Measurements from ENCODE around the gene ZNF669. TPM values are rescaled to one million over a fixed set of nuclear protein-coding genes. Genes with fewer than 3 reads are reported as not detected.
A peak's percentile ranks its signal among the peaks of the same experiment; 100 is the strongest.

ZNF669 gene
- total RNA-seq, 4 donors from 2014 or later: 5.3 to 10.7 (median 7.1) TPM

- Histone ChIP-seq H3K27ac (peak overlapping the region in 2 of 4 donors; percentile 82 to 87), H3K4me3 (peak overlapping the region; percentile 86 to 89), H3K27me3 (no peaks in the 10 kb centered on the region), H3K36me3 (no peaks in the 10 kb centered on the region), H3K9me3 (peaks cover 0 to 6% (median 0%) of the 10 kb centered on the region in 3 donors), H3K4me1 (peaks cover 0 to 32% (median 2%) of the 10 kb centered on the region in 3 donors)
- TF ChIP-seq POLR2AphosphoS5 (IDR thresholded peaks at IDR 0.05) (no peak), EP300 (IDR thresholded peaks at IDR 0.05) (no peak), POLR2A (IDR thresholded peaks at IDR 0.05) (no peak), CTCF (IDR thresholded peaks at IDR 0.05) (no peak)
- ATAC-seq: no peak
- 36 to 45% methylated on average over 18 to 23 of the region's 23 CpGs for WGBS, 2 donors (ENCODE audit: low coverage in 1 of 2)
Observed at GRCh38 chr1:247079141-247079874, 24.8 kb downstream of the ZNF669 start.

GRCh38 chr1:247078258-247079140, 25.7 kb downstream of the ZNF669 start, which contains the start of gene ZNF670:
Gene ZNF670 (minus strand): TSS chr1:247078811. CDS start chr1:247078596, 215 bp downstream.
- WGBS, 2 donors (ENCODE audit: low coverage in 1 of 2): 0% methylated on average over 1 to 2 of the region's 57 CpGs
- H3K27me3 ChIP-seq: no peaks in the 10 kb centered on the region
- H3K27ac ChIP-seq: peak within 1 kb of the TSS; percentile 72 to 87 (median 82)
- TF ChIP-seq POLR2A (IDR thresholded peaks at IDR 0.05) (peak; percentile 33 to 35), POLR2AphosphoS5 (IDR thresholded peaks at IDR 0.05) (peak; percentile 68), EP300 (IDR thresholded peaks at IDR 0.05) (no peak)
- peaks cover 0 to 1% (median 0%) of the 10 kb centered on the region in 3 donors for H3K9me3 ChIP-seq
- ATAC-seq: peak; percentile 100
- H3K36me3 ChIP-seq: no peaks in the 10 kb centered on the region
- H3K4me3 ChIP-seq: peak within 1 kb of the TSS; percentile 86 to 89
- H3K4me1 ChIP-seq: peaks cover 0 to 32% (median 2%) of the 10 kb centered on the region in 3 donors

- WGBS, 2 donors (ENCODE audit: low coverage in 1 of 2): 0 to 2% methylated on average over 6 to 7 of the region's 8 CpGs
- Histone ChIP-seq H3K9me3 (no peaks in the 10 kb centered on the region), H3K4me3 (peak overlapping the region; percentile 86 to 89), H3K36me3 (no peaks in the 10 kb centered on the region), H3K27ac (peak overlapping the region; percentile 72 to 87 (median 82)), H3K4me1 (peaks cover 0 to 32% (median 2%) of the 10 kb centered on the region in 3 donors), H3K27me3 (no peaks in the 10 kb centered on the region)
- TF ChIP-seq POLR2AphosphoS5 (IDR thresholded peaks at IDR 0.05) (no peak), CTCF (IDR thresholded peaks at IDR 0.05) (no peak), POLR2A (IDR thresholded peaks at IDR 0.05) (no peak), EP300 (IDR thresholded peaks at IDR 0.05) (no peak)
- no peak for ATAC-seq
Observed at GRCh38 chr1:247077876-247078257, 26.3 kb downstream of the ZNF669 start.

GRCh38 chr1:247077213-247077612, 26.9 kb downstream of the ZNF669 start:
- H3K9me3 ChIP-seq: no peaks in the 10 kb centered on the region
- WGBS, 2 donors (ENCODE audit: low coverage in 1 of 2): 69 to 71% methylated on average over 2 of the region's 3 CpGs
- no peaks in the 10 kb centered on the region for H3K36me3 ChIP-seq
- ATAC-seq: no peak
- TF ChIP-seq POLR2A (IDR thresholded peaks at IDR 0.05) (no peak), EP300 (IDR thresholded peaks at IDR 0.05) (no peak), POLR2AphosphoS5 (IDR thresholded peaks at IDR 0.05) (no peak), CTCF (IDR thresholded peaks at IDR 0.05) (no peak)
- peaks cover 0 to 32% (median 2%) of the 10 kb centered on the region in 3 donors for H3K4me1 ChIP-seq
- no peak overlapping the region for H3K27ac ChIP-seq
- no peaks in the 10 kb centered on the region for H3K27me3 ChIP-seq
- H3K4me3 ChIP-seq: peak overlapping the region in 1 of 2 donors; percentile 89

- ATAC-seq: no peak
- Histone ChIP-seq H3K27me3 (no peaks in the 10 kb centered on the region), H3K9me3 (peaks cover 0 to 14% (median 0%) of the 10 kb centered on the region in 3 donors), H3K4me1 (no peaks in the 10 kb centered on the region), H3K4me3 (no peak overlapping the region), H3K27ac (no peak overlapping the region), H3K36me3 (no peaks in the 10 kb centered on the region)
- WGBS, 2 donors (ENCODE audit: low coverage in 1 of 2): 95 to 100% methylated on average over 2 to 3 of the region's 3 CpGs
- TF ChIP-seq EP300 (IDR thresholded peaks at IDR 0.05): no peak
- no peak for TF ChIP-seq CTCF (IDR thresholded peaks at IDR 0.05)
- TF ChIP-seq POLR2A (IDR thresholded peaks at IDR 0.05): no peak
- no peak for TF ChIP-seq POLR2AphosphoS5 (IDR thresholded peaks at IDR 0.05)
Observed at GRCh38 chr1:247070645-247071044, 33.5 kb downstream of the ZNF669 start.

Data from gastroesophageal sphincter (tissue), 4 donors.